Activated T-helper 1 cell treated with Interleukin-2 at 50 U/mL for 16 hours (primary cell): ENCODE results near the gene CGB7.
"Not testable (repeated sequence)": the region's sequence is repeated elsewhere in the genome, so short reads cannot be mapped to it uniquely, and the experiment has no call there.

ENCODE experiments used
- DNase-seq: peaks from one replicate; pipeline ENCODE4 v3.0.0-alpha.2; 2020; ENCODE audit warnings: low read depth

Gene CGB7

GRCh38 chr19:49057636-49058234, at the start of gene CGB7:
Gene CGB7 (minus strand): TSS chr19:49057749. CDS start chr19:49055375, 2,374 bp downstream.
- DNase-seq: no peak

GRCh38 chr19:49106648-49107135, 49.1 kb upstream of the CGB7 start:
- no peak for DNase-seq

GRCh38 chr19:49104229-49104864, 46.8 kb upstream of the CGB7 start:
- no peak for DNase-seq

- DNase-seq: no peak
These were observed 46.0 kb upstream of the CGB7 start for GRCh38 chr19:49103331-49104085.

- no peak for DNase-seq
These were observed 44.8 kb upstream of the CGB7 start for GRCh38 chr19:49102303-49102702.

- no peak for DNase-seq
These were observed 43.6 kb upstream of the CGB7 start for GRCh38 chr19:49101160-49101559.

GRCh38 chr19:49098795-49099194, 41.2 kb upstream of the CGB7 start:
- no peak for DNase-seq

- peak; percentile 51 for DNase-seq
These were observed 40.1 kb upstream of the CGB7 start for GRCh38 chr19:49097453-49098288.

- no peak for DNase-seq
These were observed 37.2 kb upstream of the CGB7 start for GRCh38 chr19:49094505-49095482.

GRCh38 chr19:49092686-49093085, 35.1 kb upstream of the CGB7 start:
- DNase-seq: no peak

- no peak for DNase-seq
These were observed 34.0 kb upstream of the CGB7 start for GRCh38 chr19:49091391-49092038.

- no peak for DNase-seq
These were observed 28.7 kb upstream of the CGB7 start for GRCh38 chr19:49086296-49086695.

- DNase-seq: no peak
These were observed 28.3 kb upstream of the CGB7 start for GRCh38 chr19:49085868-49086232.

GRCh38 chr19:49085020-49085867, 27.7 kb upstream of the CGB7 start, which contains the start of gene SNRNP70:
Gene SNRNP70 (plus strand): TSS chr19:49085451. CDS start chr19:49086415, 964 bp downstream.
- peak; percentile 99 for DNase-seq

- no peak for DNase-seq
These were observed 26.9 kb upstream of the CGB7 start for GRCh38 chr19:49084206-49085019.

GRCh38 chr19:49081273-49081672, 23.7 kb upstream of the CGB7 start:
- DNase-seq: no peak

- DNase-seq: no peak
These were observed 22.8 kb upstream of the CGB7 start for GRCh38 chr19:49080392-49080791.

- DNase-seq: not testable (repeated sequence)
These were observed 17.3 kb upstream of the CGB7 start for GRCh38 chr19:49074869-49075268.
